NCI-H446 (cell line): ENCODE data around the gene DNASE1L3.
"Not testable (repeated sequence)": the region's sequence is repeated elsewhere in the genome, so short reads cannot be mapped to it uniquely, and the experiment has no call there.

ENCODE experiments used
- DNase-seq, 2 experiments: peaks; one replicate each; lab custom pipeline; 2025; lab: John Stamatoyannopoulos, UW

Gene DNASE1L3

GRCh38 chr3:58210761-58211460 lies at the start of gene DNASE1L3:
TSS of gene DNASE1L3 (minus strand) at chr3:58210972. CDS start at chr3:58210906, 66 bp downstream.
- no peak for DNase-seq

GRCh38 chr3:58260261-58260731 lies 49.5 kb upstream of the DNASE1L3 start:
- no peak for DNase-seq

GRCh38 chr3:58258392-58259055 lies 47.8 kb upstream of the DNASE1L3 start:
- no peak for DNase-seq

- no peak for DNase-seq
Observed at GRCh38 chr3:58256511-58256910, 45.7 kb upstream of the DNASE1L3 start.

- no peak for DNase-seq
Observed at GRCh38 chr3:58256061-58256460, 45.3 kb upstream of the DNASE1L3 start.

- DNase-seq = no peak
Observed at GRCh38 chr3:58254144-58254543, 43.4 kb upstream of the DNASE1L3 start.

GRCh38 chr3:58251631-58252035 lies 40.9 kb upstream of the DNASE1L3 start:
- DNase-seq = peak; percentile 35 to 83

GRCh38 chr3:58250093-58250707 lies 39.4 kb upstream of the DNASE1L3 start:
- no peak for DNase-seq

GRCh38 chr3:58249358-58250092 lies 38.8 kb upstream of the DNASE1L3 start:
- no peak for DNase-seq

- DNase-seq = no peak
Observed at GRCh38 chr3:58246148-58247047, 35.6 kb upstream of the DNASE1L3 start.

- no peak for DNase-seq
Observed at GRCh38 chr3:58243976-58244585, 33.3 kb upstream of the DNASE1L3 start.

- DNase-seq = not testable (repeated sequence)
Observed at GRCh38 chr3:58242860-58243259, 32.1 kb upstream of the DNASE1L3 start.

GRCh38 chr3:58242340-58242739 lies 31.6 kb upstream of the DNASE1L3 start:
- no peak for DNase-seq

- DNase-seq = no peak
Observed at GRCh38 chr3:58241306-58242044, 30.7 kb upstream of the DNASE1L3 start.

- no peak for DNase-seq
Observed at GRCh38 chr3:58238830-58239229, 28.1 kb upstream of the DNASE1L3 start.

GRCh38 chr3:58237941-58238681 lies 27.3 kb upstream of the DNASE1L3 start:
- no peak for DNase-seq

- DNase-seq = peak in 1 of 2 experiments; percentile 35
Observed at GRCh38 chr3:58237238-58237940, 26.6 kb upstream of the DNASE1L3 start, which contains the start of gene ABHD6. TSS of gene ABHD6 (plus strand) at chr3:58237792. CDS start at chr3:58256587, 18,795 bp downstream.

GRCh38 chr3:58236527-58237237 lies 25.9 kb upstream of the DNASE1L3 start:
- DNase-seq = no peak
